ENCODE measurements around the gene SHANK3. TPM values are rescaled to one million over a fixed set of nuclear protein-coding genes. Genes with fewer than 3 reads are reported as not detected.

Gene SHANK3
- polyA plus RNA-seq, 1 donor (not counting 4 experiments of a cell fraction or from before 2014, with no cell fraction given): 1.00 TPM

GRCh38 chr22:50686794-50687193 lies 14.2 kb downstream of the SHANK3 start:
- H3K27ac ChIP-seq (ENCODE audit: control insufficient read depth, insufficient read depth, low read length): no peak overlapping the region
- H2AFZ ChIP-seq (ENCODE audit: control insufficient read depth, low read length): no peak overlapping the region
- DNase-seq (ENCODE audit: low read depth, low spot score): no peak
- no peaks in the 10 kb centered on the region for H3K9me1 ChIP-seq (ENCODE audit: control insufficient read depth, extremely low read depth, insufficient read depth, low read length)
- no peak overlapping the region for H3K4me2 ChIP-seq (ENCODE audit: control insufficient read depth, extremely low read depth, insufficient read depth, low read depth, low read length)
- H4K20me1 ChIP-seq (ENCODE audit: control insufficient read depth, extremely low read depth, insufficient read depth, low read length): no peaks in the 10 kb centered on the region
- no peak overlapping the region for H3K4me3 ChIP-seq (ENCODE audit: control insufficient read depth in 2 of 3, extremely low read depth in 1 of 3, insufficient read depth in 2 of 3, low read depth in 1 of 3, low read length in 3 of 3)
- no peak for TF ChIP-seq EZH2 (IDR thresholded peaks at IDR 0.05; ENCODE audit: low read length)
- TF ChIP-seq, protein P1, sequence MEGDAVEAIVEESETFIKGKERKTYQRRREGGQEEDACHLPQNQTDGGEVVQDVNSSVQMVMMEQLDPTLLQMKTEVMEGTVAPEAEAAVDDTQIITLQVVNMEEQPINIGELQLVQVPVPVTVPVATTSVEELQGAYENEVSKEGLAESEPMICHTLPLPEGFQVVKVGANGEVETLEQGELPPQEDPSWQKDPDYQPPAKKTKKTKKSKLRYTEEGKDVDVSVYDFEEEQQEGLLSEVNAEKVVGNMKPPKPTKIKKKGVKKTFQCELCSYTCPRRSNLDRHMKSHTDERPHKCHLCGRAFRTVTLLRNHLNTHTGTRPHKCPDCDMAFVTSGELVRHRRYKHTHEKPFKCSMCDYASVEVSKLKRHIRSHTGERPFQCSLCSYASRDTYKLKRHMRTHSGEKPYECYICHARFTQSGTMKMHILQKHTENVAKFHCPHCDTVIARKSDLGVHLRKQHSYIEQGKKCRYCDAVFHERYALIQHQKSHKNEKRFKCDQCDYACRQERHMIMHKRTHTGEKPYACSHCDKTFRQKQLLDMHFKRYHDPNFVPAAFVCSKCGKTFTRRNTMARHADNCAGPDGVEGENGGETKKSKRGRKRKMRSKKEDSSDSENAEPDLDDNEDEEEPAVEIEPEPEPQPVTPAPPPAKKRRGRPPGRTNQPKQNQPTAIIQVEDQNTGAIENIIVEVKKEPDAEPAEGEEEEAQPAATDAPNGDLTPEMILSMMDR (optimal IDR thresholded peaks at IDR 0.05 in 1 of 3, IDR thresholded peaks at IDR 0.05 in 1 of 3, conservative IDR thresholded peaks at IDR 0.05 in 1 of 3; ENCODE audit: extremely low read depth in 1 of 3, insufficient read depth in 2 of 3, low read length in 3 of 3): no peak
- peaks cover 6% of the 10 kb centered on the region for H3K4me1 ChIP-seq (ENCODE audit: control insufficient read depth, extremely low read depth, insufficient read depth, low read length)
- dilution Hi-C loops (cut with MboI; ENCODE audit: extremely low pct_ligation_motif_present, low sequenced_read_pairs): no loop called here
- H3K79me2 ChIP-seq (ENCODE audit: control insufficient read depth, insufficient read depth, low read length): no peaks in the 10 kb centered on the region
- no peak for FAIRE-seq
- H3K9ac ChIP-seq (ENCODE audit: control insufficient read depth, extremely low read depth, insufficient read depth, low read length): no peak overlapping the region
- no peaks in the 10 kb centered on the region for H3K27me3 ChIP-seq (ENCODE audit: control insufficient read depth, extremely low read depth, insufficient read depth, low read length)
- no peaks in the 10 kb centered on the region for H3K9me3 ChIP-seq (ENCODE audit: control insufficient read depth, low read depth, low read length)
- no peaks in the 10 kb centered on the region for H3K36me3 ChIP-seq (ENCODE audit: control insufficient read depth in 2 of 2, extremely low read depth in 1 of 2, insufficient read depth in 2 of 2, low read length in 2 of 2)

- Histone ChIP-seq H3K27me3 (ENCODE audit: control insufficient read depth, extremely low read depth, insufficient read depth, low read length) (no peaks in the 10 kb centered on the region), H3K9ac (ENCODE audit: control insufficient read depth, extremely low read depth, insufficient read depth, low read length) (no peak overlapping the region), H3K27ac (ENCODE audit: control insufficient read depth, insufficient read depth, low read length) (no peak overlapping the region), H3K36me3 (ENCODE audit: control insufficient read depth in 2 of 2, extremely low read depth in 1 of 2, insufficient read depth in 2 of 2, low read length in 2 of 2) (no peaks in the 10 kb centered on the region), H3K4me2 (ENCODE audit: control insufficient read depth, extremely low read depth, insufficient read depth, low read depth, low read length) (no peak overlapping the region), H3K4me1 (ENCODE audit: control insufficient read depth, extremely low read depth, insufficient read depth, low read length) (peaks cover 6% of the 10 kb centered on the region), H2AFZ (ENCODE audit: control insufficient read depth, low read length) (no peak overlapping the region), H4K20me1 (ENCODE audit: control insufficient read depth, extremely low read depth, insufficient read depth, low read length) (no peaks in the 10 kb centered on the region), H3K9me3 (ENCODE audit: control insufficient read depth, low read depth, low read length) (no peaks in the 10 kb centered on the region), H3K79me2 (ENCODE audit: control insufficient read depth, insufficient read depth, low read length) (no peaks in the 10 kb centered on the region), H3K9me1 (ENCODE audit: control insufficient read depth, extremely low read depth, insufficient read depth, low read length) (no peaks in the 10 kb centered on the region), H3K4me3 (ENCODE audit: control insufficient read depth in 2 of 3, extremely low read depth in 1 of 3, insufficient read depth in 2 of 3, low read depth in 1 of 3, low read length in 3 of 3) (no peak overlapping the region)
- dilution Hi-C loops (cut with MboI; ENCODE audit: extremely low pct_ligation_motif_present, low sequenced_read_pairs): no loop called here
- no peak for FAIRE-seq
- DNase-seq (ENCODE audit: low read depth, low spot score): no peak
- TF ChIP-seq EZH2 (IDR thresholded peaks at IDR 0.05; ENCODE audit: low read length): no peak
- TF ChIP-seq, protein P1 (optimal IDR thresholded peaks at IDR 0.05 in 1 of 3, IDR thresholded peaks at IDR 0.05 in 1 of 3, conservative IDR thresholded peaks at IDR 0.05 in 1 of 3; ENCODE audit: extremely low read depth in 1 of 3, insufficient read depth in 2 of 3, low read length in 3 of 3): no peak
Observed at GRCh38 chr22:50687829-50688228, 15.2 kb downstream of the SHANK3 start.
